Measurements from ENCODE around the gene PELI2. TPM values are rescaled to one million over a fixed set of nuclear protein-coding genes. Genes with fewer than 3 reads are reported as not detected.

The PELI2 gene
- total RNA-seq, 4 donors from 2014 or later: 2.5 to 5.8 (median 4.2) TPM

- no peak for DNase-seq
- no peak overlapping the region for H3K4me3 ChIP-seq
- TF ChIP-seq POLR2A (IDR thresholded peaks at IDR 0.05) (no peak), CTCF (IDR thresholded peaks at IDR 0.05 in 4 of 5, conservative IDR thresholded peaks at IDR 0.05 in 1 of 5) (no peak)
- intact Hi-C loops (cut with DNase I; ENCODE audit: low total_unique reads) (no loop called here), in situ Hi-C loops (cut with MboI; ENCODE audit: low sequenced_read_pairs in 4 of 4) (no loop called here)
- no peaks in the 10 kb centered on the region for H3K4me1 ChIP-seq
- no peaks in the 10 kb centered on the region for H3K27me3 ChIP-seq
- H3K27ac ChIP-seq: no peak overlapping the region
- ATAC-seq: no peak
- no peaks in the 10 kb centered on the region for H3K9me3 ChIP-seq
- H3K36me3 ChIP-seq: no peaks in the 10 kb centered on the region
Observed at GRCh38 chr14:56309198-56309597, 191.0 kb downstream of the PELI2 start.

DNA sequence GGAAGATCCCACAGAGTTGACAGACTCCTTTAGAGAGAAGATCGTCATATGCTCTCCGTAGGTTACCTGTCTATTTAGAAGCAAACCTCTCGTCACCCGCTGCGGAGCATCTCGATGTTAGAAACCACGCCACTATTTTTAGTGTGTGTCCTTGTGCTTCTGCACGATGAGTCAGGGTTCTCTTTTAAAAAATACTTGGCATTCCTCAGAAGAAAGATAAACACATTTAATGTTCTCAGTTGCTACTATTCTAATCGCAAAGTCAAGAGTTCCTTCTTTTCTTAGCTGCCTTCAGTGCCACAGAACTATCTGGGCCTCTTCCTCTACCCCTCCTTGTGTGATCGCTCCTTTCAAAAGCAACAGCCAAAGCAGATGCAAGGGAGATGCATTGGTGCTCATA is 192.4 kb downstream of the PELI2 start:
- ATAC-seq (no peak), DNase-seq (no peak)
- in situ Hi-C loops (cut with MboI; ENCODE audit: low sequenced_read_pairs in 4 of 4): no loop called here

DNA sequence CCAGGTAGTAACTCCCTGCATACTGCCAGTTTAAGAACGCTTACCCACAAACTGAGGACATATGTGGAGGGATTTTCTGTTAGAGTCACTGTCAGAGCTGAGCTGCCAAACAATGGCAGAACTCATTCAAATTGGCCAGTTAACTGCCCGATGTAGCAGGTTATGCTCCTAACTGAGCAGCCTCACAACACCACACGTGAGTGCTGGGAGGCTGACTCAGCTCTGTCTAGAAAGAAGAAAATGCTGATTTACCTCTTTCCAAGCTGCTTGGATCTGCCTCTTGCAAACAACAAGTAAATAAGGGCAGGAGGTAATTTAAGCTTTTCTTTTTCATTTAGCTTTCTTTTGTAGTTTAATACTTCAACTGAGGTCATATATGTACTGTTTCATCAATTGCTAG is 195.6 kb downstream of the PELI2 start:
- DNase-seq (no peak), ATAC-seq (no peak)
- H3K4me1 ChIP-seq: no peaks in the 10 kb centered on the region
- H3K9me3 ChIP-seq: no peaks in the 10 kb centered on the region
- no peaks in the 10 kb centered on the region for H3K36me3 ChIP-seq
- in situ Hi-C loops (cut with MboI; ENCODE audit: low sequenced_read_pairs in 4 of 4): no loop called here
- no peak for TF ChIP-seq POLR2A (IDR thresholded peaks at IDR 0.05)
- no peak for TF ChIP-seq CTCF (IDR thresholded peaks at IDR 0.05 in 4 of 5, conservative IDR thresholded peaks at IDR 0.05 in 1 of 5)
- no peak overlapping the region for H3K4me3 ChIP-seq
- no peaks in the 10 kb centered on the region for H3K27me3 ChIP-seq
- H3K27ac ChIP-seq: no peak overlapping the region
- intact Hi-C loops (cut with DNase I; ENCODE audit: low total_unique reads): no loop called here

More for the DNA sequence above, 192.4 kb downstream of the PELI2 start:
- no peaks in the 10 kb centered on the region for H3K27me3 ChIP-seq
- H3K27ac ChIP-seq: no peak overlapping the region
- no peaks in the 10 kb centered on the region for H3K4me1 ChIP-seq
- H3K4me3 ChIP-seq: no peak overlapping the region
- TF ChIP-seq CTCF (IDR thresholded peaks at IDR 0.05 in 4 of 5, conservative IDR thresholded peaks at IDR 0.05 in 1 of 5): no peak
- TF ChIP-seq POLR2A (IDR thresholded peaks at IDR 0.05): no peak
- H3K9me3 ChIP-seq: no peaks in the 10 kb centered on the region
- intact Hi-C loops (cut with DNase I; ENCODE audit: low total_unique reads): no loop called here
- no peaks in the 10 kb centered on the region for H3K36me3 ChIP-seq

DNA sequence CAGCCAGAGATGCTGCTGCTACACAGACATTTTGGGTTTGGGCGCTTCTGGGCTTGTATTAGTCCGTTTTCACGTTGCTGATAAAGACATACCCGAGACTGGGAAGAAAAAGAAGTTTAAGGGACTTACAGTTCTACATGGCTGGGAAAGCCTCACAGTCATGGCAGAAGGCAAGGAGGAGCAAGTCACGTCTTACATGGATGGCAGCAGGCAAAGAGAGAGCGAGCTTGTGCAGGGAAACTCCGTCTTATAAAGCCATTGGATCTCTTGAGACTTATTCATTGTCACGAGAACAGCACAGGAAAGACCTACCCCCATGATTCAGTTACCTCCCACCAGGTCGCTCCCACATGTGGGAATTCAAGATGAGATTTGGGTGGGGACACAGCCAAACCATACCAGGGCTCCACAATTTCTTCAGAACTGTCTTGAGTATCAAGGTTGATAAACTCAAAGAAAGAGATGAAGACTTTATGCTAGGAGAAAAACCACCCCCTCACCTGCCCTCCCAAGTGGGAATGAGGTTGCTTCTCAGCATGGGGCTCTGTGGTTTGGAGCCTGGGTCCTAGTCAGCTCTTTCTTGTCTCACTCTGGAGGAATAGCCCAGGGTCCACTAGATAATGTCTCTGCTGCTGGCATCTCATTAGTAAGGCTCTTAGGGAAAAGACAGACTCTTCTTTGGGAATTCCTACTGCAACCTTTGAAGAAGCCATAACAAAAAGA is 200.3 kb downstream of the PELI2 start:
- no peak for ATAC-seq
- Histone ChIP-seq H3K27ac (no peak overlapping the region), H3K36me3 (no peaks in the 10 kb centered on the region), H3K9me3 (no peaks in the 10 kb centered on the region), H3K4me3 (no peak overlapping the region), H3K27me3 (no peaks in the 10 kb centered on the region), H3K4me1 (no peaks in the 10 kb centered on the region)
- intact Hi-C loops (cut with DNase I; ENCODE audit: low total_unique reads): no loop called here
- no peak for DNase-seq
- TF ChIP-seq CTCF (IDR thresholded peaks at IDR 0.05 in 4 of 5, conservative IDR thresholded peaks at IDR 0.05 in 1 of 5) (no peak), POLR2A (IDR thresholded peaks at IDR 0.05) (no peak)
- in situ Hi-C loops (cut with MboI; ENCODE audit: low sequenced_read_pairs in 4 of 4): no loop called here

DNA sequence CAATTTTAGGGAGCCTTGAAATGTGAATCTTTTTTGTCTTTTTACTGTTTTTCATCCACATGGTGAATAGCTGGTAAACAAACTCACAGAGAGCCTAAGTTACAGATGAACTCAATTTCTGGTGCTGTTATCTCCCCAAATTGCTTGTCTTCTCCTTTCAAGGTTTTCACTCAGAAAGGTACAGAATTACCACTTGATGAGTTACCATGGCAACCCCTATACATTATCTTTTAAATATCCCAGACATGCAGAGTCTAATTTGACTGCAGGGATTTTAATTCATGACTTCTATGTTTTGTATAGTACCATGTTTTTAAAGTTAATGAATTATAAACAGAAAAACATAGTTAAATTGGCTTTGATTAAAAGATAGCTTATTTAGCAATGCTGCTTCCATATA is 203.7 kb downstream of the PELI2 start:
- Histone ChIP-seq H3K4me1 (no peaks in the 10 kb centered on the region), H3K36me3 (no peaks in the 10 kb centered on the region), H3K27ac (no peak overlapping the region), H3K27me3 (no peaks in the 10 kb centered on the region), H3K4me3 (no peak overlapping the region), H3K9me3 (no peaks in the 10 kb centered on the region)
- DNase-seq: no peak
- in situ Hi-C loops (cut with MboI; ENCODE audit: low sequenced_read_pairs in 4 of 4): no loop called here
- intact Hi-C loops (cut with DNase I; ENCODE audit: low total_unique reads): no loop called here
- no peak for ATAC-seq
- TF ChIP-seq POLR2A (IDR thresholded peaks at IDR 0.05) (no peak), CTCF (IDR thresholded peaks at IDR 0.05 in 4 of 5, conservative IDR thresholded peaks at IDR 0.05 in 1 of 5) (no peak)
